BLaER1 (cell line): ENCODE measurements around the gene MOV10L1.
A peak's percentile ranks its signal among the peaks of the same experiment; 100 is the strongest.

Source experiments
- H3K27ac ChIP-seq: shearing (Covaris generic); formaldehyde crosslinking; 2 replicates; pipeline ENCODE4 v1.8.1; 2022
- H3K27me3 ChIP-seq: shearing (Covaris generic); formaldehyde crosslinking; 2 replicates; pipeline ENCODE4 v1.8.1; 2022
- H3K36me3 ChIP-seq: shearing (Covaris generic); formaldehyde crosslinking; 2 replicates; pipeline ENCODE4 v1.8.1; 2022
- H3K4me1 ChIP-seq: shearing (Covaris generic); formaldehyde crosslinking; 2 replicates; pipeline ENCODE4 v1.8.1; 2022
- H3K4me2 ChIP-seq: shearing (Covaris generic); formaldehyde crosslinking; 2 replicates; pipeline ENCODE4 v1.8.1; 2022
- H3K4me3 ChIP-seq: shearing (Covaris generic); formaldehyde crosslinking; 2 replicates; pipeline ENCODE4 v1.8.1; 2022
- H3K9ac ChIP-seq: shearing (Covaris generic); formaldehyde crosslinking; 2 replicates; pipeline ENCODE4 v1.8.1; 2022
- H3K9me3 ChIP-seq: shearing (Covaris generic); formaldehyde crosslinking; 2 replicates; pipeline ENCODE4 v1.8.1; 2022
- H4K20me1 ChIP-seq: shearing (Covaris generic); formaldehyde crosslinking; 2 replicates; pipeline ENCODE4 v1.8.1; 2022
- Cebpa-rat ChIP-seq: shearing (Covaris generic); IDR thresholded peaks from 2 replicates; pipeline ENCODE4 v1.8.1; 2022

Gene MOV10L1

DNA sequence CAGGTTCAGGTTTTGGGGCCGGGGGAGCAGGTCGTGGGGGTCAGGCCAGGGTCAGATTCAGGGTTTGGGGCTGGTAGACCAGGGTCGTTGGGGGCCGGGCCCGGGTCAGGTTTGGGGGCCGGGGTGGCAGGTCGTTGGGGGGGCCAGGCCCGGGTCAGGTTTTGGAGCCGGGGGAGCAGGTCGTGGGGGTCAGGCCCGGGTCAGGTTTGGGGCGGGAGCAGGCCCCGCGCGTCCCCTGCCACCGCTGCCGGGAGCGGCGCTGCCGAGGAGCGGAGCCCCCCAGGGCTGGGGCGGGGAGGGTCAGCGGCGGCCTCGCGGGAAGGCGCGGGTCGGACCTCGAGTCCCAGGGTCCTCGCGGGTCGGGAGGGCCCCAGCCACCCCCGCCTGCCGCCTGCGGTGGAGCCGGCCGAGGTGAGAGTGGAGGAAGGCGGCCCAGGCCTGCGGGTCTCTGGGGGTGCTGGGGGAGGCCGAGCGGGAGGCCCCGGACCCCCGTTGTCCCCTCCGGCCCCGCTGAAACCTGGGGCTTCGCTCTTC is 96.4 kb downstream of the MOV10L1 start:
- H3K9me3 ChIP-seq: no peaks in the 10 kb centered on the region
- H4K20me1 ChIP-seq: peaks cover 39% of the 10 kb centered on the region
- peak overlapping the region; percentile 99 for H3K9ac ChIP-seq
- H3K27ac ChIP-seq: peak overlapping the region; percentile 99
- peaks cover 7% of the 10 kb centered on the region for H3K36me3 ChIP-seq
- peaks cover 21% of the 10 kb centered on the region for H3K27me3 ChIP-seq
- TF ChIP-seq Cebpa-rat: no peak
- H3K4me2 ChIP-seq: peak overlapping the region; percentile 98
- peaks cover 71% of the 10 kb centered on the region for H3K4me1 ChIP-seq
- peak overlapping the region; percentile 99 for H3K4me3 ChIP-seq

DNA sequence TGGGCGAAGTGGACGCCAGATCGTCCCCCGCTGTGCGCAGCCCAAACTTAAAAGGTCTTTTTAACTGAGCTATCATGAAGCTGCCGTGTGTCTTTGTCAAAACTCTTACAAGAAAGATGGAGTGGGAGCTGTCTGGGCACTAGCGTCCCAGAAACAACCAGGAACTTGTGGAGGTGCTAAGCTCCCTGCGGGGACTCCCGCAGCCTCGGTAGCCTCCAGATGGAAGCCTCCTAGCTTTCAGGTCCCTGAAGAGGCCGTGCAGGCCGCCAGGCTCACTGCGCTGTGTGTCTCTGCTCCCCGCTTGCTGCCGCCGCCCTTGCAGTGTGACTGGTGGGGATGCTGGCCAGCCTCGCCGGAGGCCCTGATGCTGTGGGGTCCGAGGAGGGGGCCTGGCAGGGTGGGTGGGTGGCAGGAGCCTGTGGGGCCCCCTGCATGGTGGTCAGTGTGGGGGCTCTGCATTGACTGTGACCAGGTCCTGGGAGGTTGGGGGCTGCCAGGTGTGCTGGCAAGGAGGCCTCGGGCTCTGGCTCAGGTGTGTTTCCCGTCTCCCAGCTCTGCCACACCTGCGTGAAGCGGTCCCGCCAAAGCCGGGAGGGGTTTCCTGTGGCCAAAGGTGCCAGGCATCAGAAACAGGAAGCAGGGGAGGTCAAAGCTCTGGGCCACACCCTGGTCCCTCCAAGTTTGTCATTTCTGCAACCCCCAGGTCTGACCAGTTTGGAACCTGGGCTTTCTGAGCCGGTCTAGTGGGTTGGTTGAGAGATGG is 97.1 kb downstream of the MOV10L1 start:
- Histone ChIP-seq H4K20me1 (peaks cover 39% of the 10 kb centered on the region), H3K4me3 (peak overlapping the region; percentile 99), H3K4me1 (peaks cover 76% of the 10 kb centered on the region), H3K9ac (peak overlapping the region; percentile 99), H3K27ac (peak overlapping the region; percentile 99), H3K9me3 (no peaks in the 10 kb centered on the region), H3K36me3 (peaks cover 7% of the 10 kb centered on the region), H3K4me2 (peak overlapping the region; percentile 98), H3K27me3 (peaks cover 21% of the 10 kb centered on the region)
- TF ChIP-seq Cebpa-rat: no peak

DNA sequence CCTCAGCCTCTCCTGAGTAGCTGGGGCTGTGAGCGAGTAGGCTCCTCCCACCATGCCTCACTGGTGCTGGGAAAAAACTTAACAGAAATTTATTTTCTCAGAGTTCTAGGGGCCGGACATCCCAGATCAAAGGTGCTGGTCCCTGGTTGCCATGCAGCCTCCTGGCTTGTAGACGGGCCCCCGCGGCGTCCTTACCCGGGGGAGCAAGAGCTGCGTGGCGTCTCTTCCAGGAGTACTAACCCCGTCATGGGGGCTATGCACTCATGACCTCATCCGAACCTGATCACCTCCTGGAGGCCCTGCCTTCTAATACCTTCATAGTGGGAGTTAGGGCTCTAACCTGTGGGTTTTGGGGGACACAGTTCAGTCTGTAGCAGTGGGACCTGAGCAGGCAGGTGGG is 98.5 kb downstream of the MOV10L1 start:
- Histone ChIP-seq H4K20me1 (peaks cover 39% of the 10 kb centered on the region), H3K4me2 (peak overlapping the region; percentile 98), H3K4me1 (peaks cover 82% of the 10 kb centered on the region), H3K9me3 (no peaks in the 10 kb centered on the region), H3K27me3 (peaks cover 21% of the 10 kb centered on the region), H3K27ac (peak overlapping the region; percentile 99), H3K9ac (peak overlapping the region; percentile 99), H3K36me3 (peaks cover 10% of the 10 kb centered on the region), H3K4me3 (peak overlapping the region; percentile 99)
- no peak for TF ChIP-seq Cebpa-rat

DNA sequence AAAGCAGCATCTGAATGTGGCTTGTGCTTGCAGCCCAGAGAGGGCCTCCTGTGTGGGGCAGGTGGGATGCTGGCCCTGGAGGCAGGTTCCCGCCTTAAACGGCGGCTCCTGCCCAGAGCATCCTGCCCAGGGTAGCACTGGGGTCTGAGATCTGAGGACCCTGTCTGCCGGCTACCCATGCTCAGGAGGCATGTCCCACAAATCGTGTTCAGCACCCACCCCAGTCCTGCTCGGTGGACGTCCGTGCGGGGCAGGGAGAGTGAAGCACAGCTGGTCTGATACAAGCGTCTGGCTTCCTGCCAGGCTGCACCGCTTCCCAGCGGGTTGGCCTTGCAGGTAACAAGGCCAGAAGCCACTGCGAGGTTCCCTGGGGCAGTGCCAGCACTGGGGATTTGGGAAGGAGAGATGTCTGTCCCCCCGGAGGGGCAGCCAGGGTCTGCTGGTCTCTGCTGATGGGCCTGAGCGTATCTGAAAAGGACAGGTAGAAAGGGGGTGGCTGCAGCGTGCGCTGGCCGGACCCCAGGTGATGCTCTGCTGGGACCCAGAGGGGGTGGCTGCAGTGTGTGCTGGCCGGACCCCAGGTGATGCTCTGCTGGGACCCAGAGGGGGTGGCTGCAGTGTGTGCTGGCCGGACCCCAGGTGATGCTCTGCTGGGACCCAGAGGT is 99.5 kb downstream of the MOV10L1 start:
- Histone ChIP-seq H3K4me3 (peak overlapping the region; percentile 99), H3K9ac (peak overlapping the region; percentile 99), H3K36me3 (peaks cover 20% of the 10 kb centered on the region), H3K4me1 (peaks cover 84% of the 10 kb centered on the region), H3K4me2 (peak overlapping the region; percentile 98), H3K27ac (peak overlapping the region; percentile 99), H3K9me3 (no peaks in the 10 kb centered on the region), H3K27me3 (peaks cover 11% of the 10 kb centered on the region), H4K20me1 (peaks cover 39% of the 10 kb centered on the region)
- no peak for TF ChIP-seq Cebpa-rat

DNA sequence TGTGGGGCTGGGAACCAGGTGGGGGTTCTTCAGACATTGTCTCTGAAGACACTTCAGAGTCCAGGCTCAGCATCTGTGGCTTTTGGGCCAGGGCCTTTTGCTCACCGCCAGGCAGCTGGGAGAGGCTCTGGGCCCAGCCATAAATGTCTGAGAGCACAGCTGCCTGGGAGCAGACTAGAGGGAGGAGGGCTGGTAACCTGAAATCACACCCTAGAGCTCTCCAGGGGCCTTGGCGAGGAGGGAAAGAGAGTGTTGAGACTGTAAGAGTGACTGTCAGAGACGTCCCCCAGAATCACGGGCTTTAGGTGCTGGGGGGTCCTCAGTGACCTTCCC is 100.0 kb downstream of the MOV10L1 start:
- Histone ChIP-seq H3K4me2 (peak overlapping the region; percentile 98), H3K4me3 (peak overlapping the region; percentile 99), H4K20me1 (peaks cover 43% of the 10 kb centered on the region), H3K4me1 (peaks cover 84% of the 10 kb centered on the region), H3K27me3 (peaks cover 6% of the 10 kb centered on the region), H3K9me3 (no peaks in the 10 kb centered on the region), H3K27ac (peak overlapping the region; percentile 99), H3K9ac (peak overlapping the region; percentile 99), H3K36me3 (peaks cover 25% of the 10 kb centered on the region)
- no peak for TF ChIP-seq Cebpa-rat

DNA sequence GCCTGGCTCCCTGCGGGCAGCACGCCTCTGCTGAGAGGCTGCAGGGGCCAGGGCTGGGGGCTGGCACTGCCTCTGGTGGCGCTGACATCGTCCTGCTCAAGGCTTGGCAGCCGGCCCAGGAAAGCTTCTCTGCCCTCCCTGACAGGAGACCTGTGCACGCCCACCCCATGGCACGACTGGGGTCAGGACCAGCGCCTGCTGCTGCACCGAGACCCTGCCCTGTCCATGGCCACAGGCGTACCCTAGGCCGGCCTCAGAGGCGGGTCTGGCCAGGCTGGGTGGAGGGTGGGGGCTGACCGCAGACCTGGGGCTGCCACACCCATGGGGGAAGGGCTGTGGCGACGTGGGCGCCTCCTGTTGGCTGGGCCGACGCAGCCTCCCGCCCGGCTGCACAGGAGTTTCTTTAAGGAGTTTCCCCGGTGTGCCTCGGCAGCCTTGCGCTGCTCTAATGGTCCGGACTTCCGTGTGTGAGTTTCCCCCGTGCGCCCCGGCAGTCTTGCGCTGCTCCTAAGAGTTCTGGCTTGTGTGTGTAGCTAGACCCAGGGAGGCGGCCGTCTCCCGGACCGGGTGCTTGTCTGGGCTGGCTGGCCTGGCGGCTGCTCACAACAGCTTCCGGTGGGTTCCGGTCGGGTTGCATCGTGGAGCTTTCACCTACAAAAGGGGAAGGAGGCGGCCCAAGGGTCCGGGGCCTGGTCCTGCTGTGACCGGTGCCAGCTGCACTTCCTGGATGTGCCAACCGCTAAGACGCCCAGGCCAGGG is 100.6 kb downstream of the MOV10L1 start:
- H3K9ac ChIP-seq: peak overlapping the region; percentile 99
- peaks cover 29% of the 10 kb centered on the region for H3K36me3 ChIP-seq
- H3K4me3 ChIP-seq: peak overlapping the region; percentile 99
- peak overlapping the region; percentile 99 for H3K27ac ChIP-seq
- H3K27me3 ChIP-seq: peaks cover under 1% of the 10 kb centered on the region; the same call in 1 of the 2 replicates
- peak; percentile 61; the same call in 1 of the 2 replicates for TF ChIP-seq Cebpa-rat
- peaks cover 84% of the 10 kb centered on the region for H3K4me1 ChIP-seq
- peak overlapping the region; percentile 98 for H3K4me2 ChIP-seq
- H4K20me1 ChIP-seq: peaks cover 48% of the 10 kb centered on the region
- no peaks in the 10 kb centered on the region for H3K9me3 ChIP-seq

DNA sequence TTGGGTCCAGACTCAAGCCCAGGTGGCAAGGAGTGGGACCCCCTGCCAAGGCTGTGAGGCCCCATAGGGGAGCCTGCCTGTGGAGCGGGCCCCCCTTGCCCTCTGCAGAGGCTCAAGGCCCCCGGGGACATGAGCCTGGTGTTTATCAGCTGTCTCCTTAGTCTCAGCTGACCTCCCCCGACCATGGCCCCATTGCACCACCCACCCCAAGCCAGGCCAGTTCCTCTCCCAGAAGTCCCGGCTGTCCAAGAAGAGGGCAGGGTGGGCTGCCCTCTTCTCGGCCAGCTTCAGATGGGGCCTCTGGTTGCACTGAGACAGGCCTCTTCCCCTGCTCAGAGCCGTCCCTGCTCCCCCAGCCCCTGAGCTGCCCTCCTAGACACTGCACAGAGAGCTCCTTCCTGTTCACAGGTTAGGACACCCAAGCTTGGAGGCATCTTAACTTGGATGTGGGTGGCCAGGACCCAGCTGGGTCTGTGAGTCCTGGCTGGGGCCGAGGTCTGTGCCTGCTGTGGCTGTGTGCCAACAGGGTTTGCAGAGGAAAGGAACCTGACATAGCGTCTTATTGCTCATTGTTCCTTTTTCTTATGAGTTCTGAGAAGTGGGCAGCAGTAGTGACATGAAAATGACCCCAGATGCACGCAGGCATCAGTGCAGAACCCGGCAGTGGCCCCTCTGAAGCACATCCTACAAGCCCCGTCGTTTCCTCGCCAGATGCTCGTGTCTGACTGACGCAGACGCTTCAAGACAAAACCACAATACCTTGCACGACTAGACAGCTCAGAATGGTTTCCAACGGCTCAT is 101.3 kb downstream of the MOV10L1 start:
- peaks cover 56% of the 10 kb centered on the region for H4K20me1 ChIP-seq
- H3K4me2 ChIP-seq: peak overlapping the region; percentile 98
- no peak; the same call in 1 of the 2 replicates for TF ChIP-seq Cebpa-rat
- peak overlapping the region; percentile 99 for H3K27ac ChIP-seq
- no peaks in the 10 kb centered on the region for H3K27me3 ChIP-seq
- H3K9ac ChIP-seq: peak overlapping the region; percentile 99
- H3K36me3 ChIP-seq: peaks cover 37% of the 10 kb centered on the region
- H3K9me3 ChIP-seq: no peaks in the 10 kb centered on the region
- peak overlapping the region; percentile 55 for H3K4me3 ChIP-seq
- peaks cover 91% of the 10 kb centered on the region for H3K4me1 ChIP-seq

DNA sequence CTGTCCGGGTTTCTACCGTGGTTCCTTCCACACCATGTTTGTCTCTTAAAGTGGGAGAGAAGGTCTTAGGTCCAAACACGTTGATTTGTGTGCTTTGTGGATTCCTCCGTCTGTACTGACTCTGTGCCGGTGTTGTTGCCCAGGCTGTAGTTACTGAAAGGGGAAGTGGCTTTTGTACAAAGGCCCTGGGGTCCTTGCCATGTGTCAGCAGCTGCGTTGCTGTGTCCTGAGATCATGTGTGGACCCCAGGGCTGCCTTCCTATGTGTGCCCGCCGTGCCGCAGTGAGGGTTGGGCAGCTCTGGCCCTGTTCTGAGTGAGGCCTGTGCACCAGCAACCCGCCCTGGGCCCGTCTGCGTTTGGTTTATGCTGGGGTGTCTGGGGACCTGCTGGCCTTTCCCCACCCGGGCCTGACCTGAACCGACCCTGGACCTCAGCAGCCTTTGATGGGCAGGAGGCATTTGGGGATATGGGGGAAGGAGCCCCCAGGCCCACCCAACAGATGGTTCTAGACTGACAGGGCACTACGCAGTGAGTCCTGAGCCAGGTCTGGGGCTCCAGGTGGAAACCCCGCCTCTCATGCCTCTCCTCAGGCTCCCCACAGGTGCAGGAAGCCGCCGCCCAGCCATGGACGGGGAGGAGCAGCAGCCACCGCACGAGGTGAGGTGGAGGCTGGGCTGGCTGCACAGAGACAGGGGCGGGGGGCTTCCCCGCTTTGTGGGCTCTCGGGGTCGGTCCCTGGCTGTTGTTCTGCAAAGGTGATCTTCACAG is 102.8 kb downstream of the MOV10L1 start:
- Histone ChIP-seq H3K36me3 (peaks cover 52% of the 10 kb centered on the region), H3K4me1 (peaks cover 98% of the 10 kb centered on the region), H4K20me1 (peaks cover 63% of the 10 kb centered on the region), H3K4me3 (peak overlapping the region; percentile 57), H3K4me2 (peak overlapping the region; percentile 98), H3K9ac (peak overlapping the region; percentile 99), H3K27ac (peak overlapping the region; percentile 99), H3K9me3 (no peaks in the 10 kb centered on the region), H3K27me3 (no peaks in the 10 kb centered on the region)
- no peak for TF ChIP-seq Cebpa-rat
